GM18858 (cell line): Measurements from ENCODE around the gene HSFY2.
"Not testable (repeated sequence)": the region's sequence is repeated elsewhere in the genome, so short reads cannot be mapped to it uniquely, and the experiment has no call there.

Experiments
- ATAC-seq: cut with Tn5 transposase; IDR thresholded peaks from one replicate; pipeline ENCODE4 v1.9.1; 2021; ENCODE audit not compliant: unreplicated experiment

HSFY2 gene

GRCh38 chrY:18773635-18774034 is at the start of gene HSFY2:
Gene HSFY2, minus strand, starts transcription at chrY:18773735. Its CDS starts 117 bp downstream, at chrY:18773618.
- ATAC-seq: not testable (repeated sequence)

GRCh38 chrY:18815751-18816150 is 42.2 kb upstream of the HSFY2 start:
- ATAC-seq: not testable (repeated sequence)

- not testable (repeated sequence) for ATAC-seq
Measured at GRCh38 chrY:18788757-18789406, 15.3 kb upstream of the HSFY2 start.

GRCh38 chrY:18754077-18754476 is 19.5 kb downstream of the HSFY2 start:
- not testable (repeated sequence) for ATAC-seq

- not testable (repeated sequence) for ATAC-seq
Measured at GRCh38 chrY:18753133-18753815, 20.3 kb downstream of the HSFY2 start.

GRCh38 chrY:18723714-18724113 is 49.8 kb downstream of the HSFY2 start:
- not testable (repeated sequence) for ATAC-seq
